ENCODE data around the gene HK1.

DNA sequence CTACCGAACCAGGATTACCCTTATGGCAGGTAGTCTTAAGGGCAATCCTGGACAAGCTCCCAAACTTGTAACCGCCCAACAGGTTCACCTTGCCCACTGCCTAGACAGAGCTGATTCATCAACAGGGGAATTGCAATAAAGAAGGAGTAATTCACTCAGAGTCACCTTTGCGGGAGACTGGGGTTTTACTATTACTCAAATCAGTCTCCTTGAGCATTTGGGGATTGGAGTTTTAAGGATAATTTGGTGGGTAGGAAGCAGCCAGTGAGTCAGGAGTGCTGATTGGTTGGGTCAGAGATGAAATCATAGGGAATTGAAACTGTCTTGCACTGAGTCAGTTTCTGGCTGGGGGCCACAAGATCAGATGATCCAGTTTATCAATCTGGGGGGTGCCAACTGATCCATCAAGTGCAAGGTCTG lies 25.3 kb downstream of the HK1 start:
- TF ChIP-seq CTCF (IDR thresholded peaks at IDR 0.05) (no peak), POLR2A (IDR thresholded peaks at IDR 0.05) (no peak)
